Ishikawa (cell line): ENCODE results near the gene SYT7.

ENCODE experiments used
- CEBPB ChIP-seq: IDR thresholded peaks from 2 replicates; pipeline ENCODE4 v1.6.1; 2012
- CREB1 ChIP-seq: IDR thresholded peaks from 2 replicates; pipeline ENCODE4 v1.6.1; 2012; ENCODE audit warnings: low read depth
- EGR1 ChIP-seq: IDR thresholded peaks from 2 replicates; pipeline ENCODE4 v1.6.1; 2012
- EP300 ChIP-seq: IDR thresholded peaks from 2 replicates; pipeline ENCODE4 v1.6.1; 2012; ENCODE audit warnings: borderline replicate concordance
- FOXM1 ChIP-seq: IDR thresholded peaks from 2 replicates; pipeline ENCODE4 v1.6.1; 2012; ENCODE audit warnings: low read depth, borderline replicate concordance
- MAX ChIP-seq: IDR thresholded peaks from 2 replicates; pipeline ENCODE4 v1.6.1; 2012
- NFIC ChIP-seq: IDR thresholded peaks from 2 replicates; pipeline ENCODE4 v1.6.1; 2012
- RAD21 ChIP-seq: IDR thresholded peaks from 2 replicates; pipeline ENCODE4 v1.6.1; 2012; ENCODE audit warnings: low read depth
- REST ChIP-seq: IDR thresholded peaks from 2 replicates; pipeline ENCODE4 v1.6.1; 2012; ENCODE audit warnings: low read depth, mild to moderate bottlenecking
- TAF1 ChIP-seq: IDR thresholded peaks from 2 replicates; pipeline ENCODE4 v1.6.1; 2012; ENCODE audit warnings: low read depth, mild to moderate bottlenecking
- TCF12 ChIP-seq: IDR thresholded peaks from 2 replicates; pipeline ENCODE4 v1.6.1; 2012; ENCODE audit warnings: low read depth
- TEAD4 ChIP-seq: IDR thresholded peaks from 2 replicates; pipeline ENCODE4 v1.6.1; 2012
- USF1 ChIP-seq: IDR thresholded peaks from 2 replicates; pipeline ENCODE4 v1.6.1; 2012
- YY1 ChIP-seq: IDR thresholded peaks from 2 replicates; pipeline ENCODE4 v1.6.1; 2012; ENCODE audit warnings: low read depth
- ZBTB7A ChIP-seq: IDR thresholded peaks from 2 replicates; pipeline ENCODE4 v1.6.1; 2012; ENCODE audit warnings: low read depth

The SYT7 gene

GRCh38 chr11:61482513-61482912, 98.4 kb downstream of the SYT7 start:
- TF ChIP-seq RAD21, result peak; percentile 23; the same call in 1 of the 2 replicates
- TF ChIP-seq TAF1, result no peak

GRCh38 chr11:61481806-61482205, 99.1 kb downstream of the SYT7 start:
- TF ChIP-seq REST (no peak), NFIC (no peak), TAF1 (no peak)

- TF ChIP-seq REST, result no peak
- no peak for TF ChIP-seq EGR1
- no peak for TF ChIP-seq YY1
- TF ChIP-seq USF1, result no peak
- TF ChIP-seq FOXM1, result no peak
- no peak for TF ChIP-seq TCF12
- no peak for TF ChIP-seq EP300
- no peak for TF ChIP-seq RAD21
- TF ChIP-seq MAX, result no peak
- TF ChIP-seq TEAD4, result no peak
- no peak for TF ChIP-seq CEBPB
- no peak for TF ChIP-seq ZBTB7A
- TF ChIP-seq CREB1, result no peak
- TF ChIP-seq NFIC, result no peak
- TF ChIP-seq TAF1, result no peak
Observed at GRCh38 chr11:61480994-61481335, 99.9 kb downstream of the SYT7 start.

GRCh38 chr11:61480261-61480993, 100.4 kb downstream of the SYT7 start:
- no peak for TF ChIP-seq RAD21
- TF ChIP-seq TCF12, result no peak
- no peak for TF ChIP-seq TEAD4
- TF ChIP-seq CEBPB, result no peak
- no peak for TF ChIP-seq FOXM1
- no peak for TF ChIP-seq REST
- no peak for TF ChIP-seq ZBTB7A
- no peak for TF ChIP-seq MAX
- no peak for TF ChIP-seq EP300
- no peak for TF ChIP-seq YY1
- no peak for TF ChIP-seq TAF1

GRCh38 chr11:61477727-61478148, 103.1 kb downstream of the SYT7 start:
- no peak for TF ChIP-seq TEAD4
- TF ChIP-seq CREB1, result no peak
- TF ChIP-seq TAF1, result no peak
- TF ChIP-seq YY1, result no peak
- TF ChIP-seq REST, result no peak
- TF ChIP-seq ZBTB7A, result peak; percentile 95
- peak; percentile 95 for TF ChIP-seq RAD21
- no peak for TF ChIP-seq USF1
